T-helper 2 cell treated with Interferon-gamma antibody and Interleukin-4, amounts not matched to agents 100 ng/mL and 5 ng/mL, for 36 hours (primary cell): ENCODE measurements around the gene MICAL2. TPM values are rescaled to one million over a fixed set of nuclear protein-coding genes. Genes with fewer than 3 reads are reported as not detected.

ENCODE experiments used
- intact Hi-C: fragments of 100-400 bp; cut with micrococcal nuclease; formaldehyde crosslinking; loops from one replicate; pipeline ENCODE4 v1.15.1; 2023
- total RNA-seq: library from RNA; stranded (reverse); gene quantifications from 2 replicates; pipeline ENCODE4 v1.2.3, GENCODE V29; 2022

The MICAL2 gene
- total RNA-seq, 1 donor from 2014 or later, result 95.7 TPM

DNA sequence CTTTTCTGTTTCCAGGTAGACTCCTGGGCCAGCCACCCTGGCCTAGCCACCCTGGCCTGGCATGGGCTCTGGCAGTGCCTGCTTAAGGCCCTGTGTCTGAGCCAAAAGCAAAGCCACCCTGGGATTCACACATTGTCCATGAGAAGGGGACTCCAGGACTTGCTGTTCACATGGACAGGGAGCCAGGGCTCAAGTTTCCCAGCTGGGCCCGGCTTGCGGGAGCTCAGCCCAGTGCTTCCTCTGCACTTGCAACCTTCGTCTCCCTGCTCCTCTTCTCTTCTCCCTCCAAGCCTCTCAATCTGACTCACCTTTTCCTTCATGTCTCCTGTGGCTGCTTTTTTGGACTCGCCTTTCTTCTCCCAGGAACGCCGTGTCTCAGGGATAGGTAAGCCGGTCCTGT is 130.3 kb downstream of the MICAL2 start:
- intact Hi-C loops, result no loop called here

DNA sequence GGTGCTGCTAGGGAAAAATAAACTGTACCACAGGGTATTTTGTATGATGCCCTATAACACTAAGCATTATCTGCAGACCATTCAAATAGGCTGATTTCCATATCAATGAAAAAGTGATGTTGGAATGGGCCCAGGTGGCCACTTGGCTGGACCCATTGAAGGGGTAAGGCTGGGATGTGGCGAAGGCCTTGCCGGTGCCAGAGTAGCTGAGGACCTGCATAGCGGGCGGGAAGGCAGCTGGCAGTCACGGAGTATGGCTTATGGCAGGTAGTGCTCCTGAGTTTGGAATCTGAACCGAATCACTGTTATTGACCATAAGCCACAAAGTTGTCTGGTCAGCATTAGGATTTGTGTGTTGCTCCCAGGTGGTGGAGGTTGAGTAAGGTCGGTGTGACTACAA is 131.0 kb downstream of the MICAL2 start:
- intact Hi-C loops, result no loop called here

DNA sequence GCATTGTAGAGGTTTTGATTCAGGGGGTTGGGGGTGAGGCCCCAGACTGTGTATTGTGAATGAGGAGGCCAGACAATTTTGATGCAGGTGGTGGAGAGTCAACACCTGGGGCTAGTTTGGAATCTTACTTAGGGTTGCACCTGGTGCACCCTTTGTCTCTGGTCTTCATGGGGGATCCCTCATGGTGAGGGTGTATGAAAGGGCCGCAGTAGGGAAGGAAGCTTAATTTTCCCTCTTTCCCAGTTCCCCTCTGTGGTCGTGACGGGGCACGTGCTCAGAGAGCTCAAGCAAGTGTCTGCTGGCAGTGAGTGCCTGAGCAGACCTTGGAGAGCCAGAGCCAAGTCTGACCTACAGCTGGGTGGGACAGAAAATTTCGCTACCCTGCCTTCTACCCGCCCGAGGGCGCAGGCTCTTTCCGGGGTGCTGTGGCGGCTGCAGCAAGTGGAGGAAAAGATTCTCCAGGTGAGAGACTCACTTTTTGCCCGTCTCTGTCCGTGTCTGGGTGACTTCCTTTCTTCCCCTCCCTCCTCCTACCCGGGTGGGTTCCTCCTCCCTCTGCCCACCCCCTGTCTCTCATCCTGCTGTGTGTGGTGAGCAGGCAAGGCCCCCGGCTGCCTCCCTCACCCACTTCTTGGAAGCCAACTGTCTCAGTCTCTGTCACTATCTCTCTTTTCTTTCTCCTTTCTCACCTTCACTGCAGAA is 131.7 kb downstream of the MICAL2 start:
- intact Hi-C loops, result no loop called here

DNA sequence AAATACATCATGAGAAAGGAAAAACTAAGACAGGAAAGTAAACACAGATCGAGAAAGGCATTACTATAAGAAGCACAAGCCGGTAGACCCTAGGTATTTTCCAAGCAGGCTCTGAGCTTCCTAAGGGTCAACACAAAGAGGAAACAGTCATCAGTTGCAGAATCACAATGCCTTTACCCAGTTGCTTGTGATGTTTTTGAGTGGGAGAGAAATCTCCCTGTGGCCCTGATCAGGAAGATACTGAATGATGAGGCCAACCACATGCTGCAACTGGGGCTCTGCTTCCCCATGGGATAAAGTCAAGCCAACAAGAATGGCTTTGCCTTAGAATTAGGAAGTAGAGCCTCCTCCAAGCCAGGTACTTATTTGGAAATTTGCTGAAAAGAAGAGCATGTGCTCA is 132.6 kb downstream of the MICAL2 start:
- intact Hi-C loops, result no loop called here

DNA sequence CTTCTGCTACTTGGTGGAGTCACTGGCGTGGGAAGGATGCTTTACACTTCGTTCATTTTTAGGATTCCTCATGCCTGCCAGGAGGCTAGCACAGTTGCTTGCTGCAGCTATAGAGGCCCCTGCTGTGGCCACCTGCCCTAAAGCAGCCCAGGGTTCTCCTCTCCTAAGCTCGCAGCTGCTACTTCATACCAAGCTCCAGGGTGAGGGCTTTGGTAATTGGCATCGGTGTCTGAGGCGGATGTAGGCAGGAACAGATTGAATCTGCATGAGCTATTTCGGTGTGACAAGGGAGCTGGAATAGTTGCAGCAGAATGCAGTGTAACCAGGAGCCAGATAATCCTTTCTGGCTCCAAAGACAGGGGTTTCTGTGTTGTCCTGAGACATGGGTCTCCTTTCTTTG is 133.1 kb downstream of the MICAL2 start:
- intact Hi-C loops, result no loop called here

DNA sequence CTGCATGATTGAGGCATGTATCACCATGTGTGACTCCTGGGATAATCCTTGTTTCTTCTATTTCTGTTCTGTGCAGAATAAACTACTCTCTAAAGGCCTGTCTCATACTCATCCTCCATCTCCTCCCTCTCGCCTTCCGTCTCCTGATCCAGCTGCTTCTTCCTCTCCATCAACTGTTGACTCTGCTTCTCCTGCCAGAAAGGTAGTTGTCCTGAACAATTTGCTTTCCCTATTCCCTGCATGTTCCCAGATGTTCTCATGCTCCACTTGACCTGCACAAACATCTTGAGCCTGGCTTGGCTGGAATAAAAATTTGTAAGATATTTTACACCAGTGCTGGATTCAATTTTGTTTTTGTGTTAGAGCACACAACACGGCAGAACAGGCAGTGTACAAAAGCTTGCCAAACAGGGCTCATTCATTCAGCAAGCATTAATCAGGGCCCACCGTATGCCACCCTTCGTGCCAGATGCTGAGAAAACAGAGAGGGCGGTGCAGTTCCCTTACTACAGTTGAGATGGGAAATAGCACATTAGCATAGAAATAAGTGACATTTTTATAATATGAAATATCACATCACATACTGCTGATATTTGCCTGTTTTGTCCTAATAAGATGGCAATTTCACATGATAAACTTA is 133.6 kb downstream of the MICAL2 start:
- intact Hi-C loops, result no loop called here

DNA sequence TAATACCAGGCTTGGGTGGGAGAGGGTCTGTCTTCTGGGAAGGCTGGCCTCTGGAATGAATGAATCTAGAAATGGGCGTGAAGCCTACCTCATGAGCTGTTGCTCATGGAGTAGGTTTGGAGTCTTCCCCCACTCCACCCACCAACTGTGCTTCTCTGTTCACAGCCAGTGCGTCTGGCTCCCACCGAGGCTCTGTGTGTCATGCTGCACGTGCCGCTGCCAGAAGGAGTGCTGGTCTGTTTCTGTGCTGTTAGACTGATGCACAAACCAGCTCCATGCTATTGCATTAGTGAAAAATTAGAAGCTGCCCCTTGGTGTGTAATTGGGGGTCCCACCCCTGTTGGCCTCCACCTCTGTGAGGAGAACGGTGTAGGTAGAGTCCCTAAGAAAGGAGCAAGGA is 134.7 kb downstream of the MICAL2 start:
- intact Hi-C loops, result no loop called here

DNA sequence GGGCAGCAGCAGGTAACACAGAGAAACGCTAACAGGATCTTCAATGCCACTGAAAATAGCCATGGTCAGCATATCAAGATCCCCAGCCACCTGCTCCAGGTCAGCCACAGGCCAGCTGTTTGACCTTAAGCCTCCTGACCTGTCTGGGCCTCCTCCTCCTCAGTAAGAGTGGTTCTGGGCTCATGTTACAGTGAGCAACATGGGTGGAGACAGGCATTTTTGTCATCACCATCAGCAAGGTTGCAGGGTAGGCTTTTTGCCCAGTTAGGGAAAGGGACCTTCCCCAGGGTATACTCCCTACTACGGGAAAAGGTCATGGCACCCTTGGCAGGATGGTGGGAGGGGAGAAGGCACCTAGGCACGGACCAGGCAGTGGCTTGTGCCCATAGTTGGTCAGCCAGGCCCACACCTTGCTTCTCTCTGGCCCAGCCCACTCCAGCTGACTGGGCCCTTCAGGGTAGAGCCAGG is 135.2 kb downstream of the MICAL2 start:
- intact Hi-C loops, result no loop called here

DNA sequence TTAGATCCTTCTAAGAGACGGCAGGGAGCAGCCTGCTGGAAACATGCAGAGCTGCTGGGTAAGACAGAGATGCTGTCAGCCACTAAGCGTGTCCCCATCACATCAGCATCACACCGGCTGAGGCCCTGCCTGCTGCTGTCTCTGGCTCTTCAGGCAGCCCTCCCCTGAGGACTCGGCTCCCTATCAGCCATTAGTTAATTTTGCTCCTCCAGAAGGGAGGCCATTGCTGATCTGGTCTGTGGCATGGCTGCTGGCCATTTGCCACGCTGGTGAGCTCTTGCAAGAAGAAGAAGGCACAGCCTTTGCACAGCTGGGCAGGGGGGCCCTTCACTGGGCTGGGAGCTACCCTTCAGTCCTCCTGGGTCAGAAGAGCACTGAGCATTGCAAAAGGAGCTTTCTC is 135.8 kb downstream of the MICAL2 start:
- intact Hi-C loops, result no loop called here

DNA sequence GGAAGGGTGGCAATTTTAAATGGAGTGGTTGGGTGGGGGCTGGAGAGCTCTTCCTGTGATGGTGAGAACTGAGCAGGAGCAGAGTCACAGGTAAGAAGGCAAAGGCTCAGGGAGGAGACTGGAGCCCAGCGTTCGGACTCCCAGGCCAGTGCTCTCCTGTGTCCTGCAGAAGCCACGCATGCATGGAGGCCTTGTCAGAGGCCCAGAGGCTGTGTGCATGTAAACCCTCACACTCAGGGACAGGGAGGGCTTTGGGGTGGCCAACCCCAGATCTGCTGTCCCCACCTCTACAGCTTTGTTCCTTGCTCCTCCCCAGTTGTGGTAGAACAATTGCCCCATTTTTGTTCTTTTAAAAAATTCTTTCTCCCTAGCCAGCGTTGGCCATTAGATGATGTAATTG is 136.6 kb downstream of the MICAL2 start:
- intact Hi-C loops, result no loop called here

DNA sequence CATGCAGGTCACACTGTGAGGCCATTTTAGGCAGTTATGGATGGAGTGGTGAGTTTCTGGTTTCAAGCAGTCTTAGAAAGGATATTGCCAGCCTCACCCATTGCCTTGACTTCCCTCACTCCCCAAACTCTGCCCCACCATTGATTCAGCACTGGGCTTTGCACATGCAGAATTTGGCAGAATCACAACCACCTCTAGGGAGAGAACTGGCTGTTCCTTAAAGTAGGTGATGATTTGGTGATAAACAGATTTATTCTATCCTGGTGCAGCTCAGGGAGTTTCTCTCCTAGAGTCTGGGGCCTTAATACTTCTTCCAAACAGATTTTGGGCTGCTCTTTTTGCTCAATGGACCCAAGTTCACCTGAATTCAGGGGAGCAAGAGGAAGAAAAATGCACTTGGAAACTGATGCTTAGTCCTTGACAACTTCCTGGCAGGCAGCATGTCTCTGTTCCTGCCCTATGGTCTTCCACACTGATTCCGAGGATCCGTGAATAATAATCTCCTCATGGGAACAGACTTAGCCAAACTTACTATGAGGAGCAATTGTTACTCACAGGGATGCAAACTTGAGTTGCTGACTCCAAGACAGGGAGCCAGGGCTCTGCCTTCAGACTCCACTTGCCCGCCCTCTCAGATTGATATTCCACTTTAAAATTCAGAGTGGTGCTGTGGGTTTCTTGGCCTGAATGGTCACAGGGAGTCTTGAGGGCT is 137.3 kb downstream of the MICAL2 start:
- intact Hi-C loops, result no loop called here

DNA sequence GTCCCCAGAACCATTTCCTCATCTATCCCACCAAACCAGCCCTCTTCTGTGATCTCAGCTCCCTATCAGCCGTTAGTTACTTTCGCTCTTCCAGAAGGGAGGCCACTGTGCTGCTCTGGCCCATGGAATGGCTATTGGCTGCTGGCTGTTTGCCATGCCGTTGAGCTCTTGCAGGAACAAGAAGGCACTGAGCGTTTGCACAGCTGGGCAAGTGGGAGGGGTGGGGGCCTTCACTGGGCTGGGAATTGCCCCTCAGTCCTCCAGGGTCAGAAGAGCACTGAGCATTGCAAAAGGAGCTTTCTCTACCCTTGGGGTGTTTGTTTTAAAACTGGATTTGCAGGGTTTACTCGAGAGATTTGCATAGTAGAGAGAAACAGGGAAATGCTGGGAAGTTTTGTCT is 137.9 kb downstream of the MICAL2 start:
- intact Hi-C loops, result no loop called here

DNA sequence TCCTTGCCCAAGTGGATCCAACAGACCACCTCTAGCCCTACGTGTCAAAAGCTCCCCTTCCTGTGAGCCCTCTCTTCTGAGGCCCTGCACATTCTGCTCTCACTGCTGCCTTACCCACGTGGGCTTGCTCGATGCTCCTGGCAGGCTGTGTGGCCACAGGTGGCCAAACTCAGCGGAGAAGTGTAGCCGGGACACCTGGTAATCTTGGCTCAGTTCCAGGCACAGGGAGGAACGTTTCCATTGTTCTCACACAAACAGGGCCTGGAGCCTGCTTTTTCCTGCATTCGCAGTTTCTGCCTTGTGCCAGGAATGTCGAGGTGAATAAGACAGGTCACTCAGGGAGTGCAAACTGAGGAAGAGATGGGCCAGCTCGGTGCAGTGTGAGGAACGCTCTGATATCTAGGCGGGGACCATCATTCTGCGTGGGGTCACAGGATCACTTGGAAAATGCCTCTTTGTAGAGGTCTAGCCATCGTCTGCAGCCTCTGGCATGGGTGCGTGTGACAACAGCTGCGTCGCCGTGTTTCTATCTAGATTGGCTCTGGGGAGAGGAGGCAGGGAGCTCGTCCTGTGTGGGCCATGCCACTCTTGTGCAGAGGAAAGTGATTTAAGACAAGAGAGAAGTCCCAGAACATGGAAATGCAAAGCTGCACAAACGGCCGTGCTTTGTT is 139.3 kb downstream of the MICAL2 start:
- intact Hi-C loops, result no loop called here

DNA sequence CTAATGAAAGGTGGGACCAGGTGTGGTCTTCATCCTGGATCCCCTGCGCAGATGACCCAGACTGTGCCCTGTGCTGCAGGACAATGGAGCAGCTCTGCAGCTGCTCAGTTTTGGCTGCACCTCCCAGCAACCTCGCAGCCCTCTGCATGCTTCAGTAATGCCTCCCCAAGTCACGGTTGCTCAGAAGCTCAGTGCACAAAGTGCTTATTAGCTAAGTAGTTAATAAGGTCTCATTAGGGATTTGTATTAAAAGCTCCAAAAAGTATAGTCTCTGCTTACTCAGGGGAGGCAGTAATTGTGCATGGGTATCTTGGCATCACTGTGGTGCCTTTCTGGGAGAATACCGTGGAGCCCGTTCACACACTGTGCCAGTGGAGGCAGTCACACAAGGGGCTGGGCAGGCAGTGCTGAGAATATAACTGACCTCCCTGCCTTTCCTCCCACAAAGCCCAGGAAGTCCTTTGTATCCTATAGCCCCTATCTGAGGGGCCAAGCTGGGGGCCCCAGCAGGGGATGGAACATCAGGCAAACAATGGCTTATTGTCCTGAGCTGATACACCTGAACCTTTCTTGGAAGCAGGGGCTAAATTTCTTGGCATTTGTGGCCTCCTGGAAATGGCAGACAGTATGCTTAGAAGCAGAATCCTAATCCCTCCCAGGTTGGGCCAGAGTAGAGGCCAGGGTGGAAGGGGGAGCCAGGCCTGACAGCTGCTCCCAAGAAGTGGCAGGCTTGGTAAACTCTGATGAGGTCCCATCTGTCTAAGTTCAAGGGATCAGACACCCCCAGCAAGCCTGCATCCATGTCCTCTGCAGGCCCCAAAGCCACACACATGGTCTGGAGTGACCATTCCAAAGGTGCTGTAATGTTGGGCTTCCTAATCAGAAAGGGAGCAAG is 141.5 kb downstream of the MICAL2 start:
- intact Hi-C loops, result no loop called here

DNA sequence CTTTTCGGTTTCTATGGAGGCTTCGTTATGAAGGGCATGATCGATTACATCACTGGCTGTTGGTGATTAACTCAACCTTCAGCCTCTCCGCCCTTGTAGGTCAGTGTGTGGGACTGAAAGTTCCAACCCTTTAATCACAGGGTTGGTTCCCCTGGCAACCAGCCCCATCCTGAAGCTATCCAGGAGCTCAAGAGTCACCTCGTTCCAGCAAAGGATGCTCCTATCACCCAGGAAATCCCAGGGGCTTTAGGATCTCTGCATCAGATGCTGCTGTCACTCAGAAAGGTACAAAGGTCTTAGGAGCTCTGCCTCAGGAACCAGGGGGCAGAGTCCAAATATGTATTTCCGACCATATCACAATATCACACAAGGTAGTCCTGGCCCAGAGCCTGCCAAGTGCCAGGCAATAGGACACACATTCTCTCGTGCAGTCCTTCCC is 143.5 kb downstream of the MICAL2 start:
- intact Hi-C loops, result no loop called here

DNA sequence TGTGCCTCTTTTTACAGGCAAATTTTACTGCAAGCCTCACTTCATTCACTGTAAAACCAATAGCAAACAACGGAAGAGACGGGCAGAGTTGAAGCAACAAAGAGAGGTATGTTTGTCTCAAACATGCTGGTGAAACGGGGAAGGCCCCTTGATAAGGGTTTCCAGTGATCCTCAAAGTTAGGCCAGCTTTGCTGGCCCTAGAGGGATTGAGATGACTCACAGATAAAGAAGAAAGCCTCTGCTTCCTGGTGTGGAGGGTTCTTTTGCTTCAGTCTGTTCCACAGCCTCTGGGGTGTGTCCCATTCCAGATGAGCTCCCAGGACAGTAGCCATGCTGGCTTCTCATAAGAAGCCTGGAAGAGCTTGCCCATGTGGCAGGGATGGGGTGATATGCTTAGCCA is 148.1 kb downstream of the MICAL2 start:
- intact Hi-C loops, result no loop called here

DNA sequence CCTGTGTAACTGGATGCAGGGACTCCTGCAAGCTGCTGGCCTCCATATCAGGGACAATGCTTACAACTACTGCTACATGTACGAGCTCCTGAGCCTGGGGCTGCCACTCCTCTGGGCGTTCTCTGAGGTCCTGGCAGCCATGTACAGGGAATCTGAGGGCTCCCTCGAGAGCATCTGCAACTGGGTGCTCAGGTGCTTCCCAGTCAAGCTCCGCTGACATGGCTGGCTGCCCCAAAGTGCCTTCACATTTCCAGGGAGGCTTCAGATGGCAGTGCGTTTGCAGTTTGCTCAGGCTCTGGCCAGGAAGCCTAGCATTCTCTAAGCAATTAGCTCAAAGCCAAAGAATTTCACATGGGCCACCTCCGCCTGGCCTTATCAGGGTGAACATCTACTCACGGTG is 149.6 kb downstream of the MICAL2 start:
- intact Hi-C loops, result no loop called here

DNA sequence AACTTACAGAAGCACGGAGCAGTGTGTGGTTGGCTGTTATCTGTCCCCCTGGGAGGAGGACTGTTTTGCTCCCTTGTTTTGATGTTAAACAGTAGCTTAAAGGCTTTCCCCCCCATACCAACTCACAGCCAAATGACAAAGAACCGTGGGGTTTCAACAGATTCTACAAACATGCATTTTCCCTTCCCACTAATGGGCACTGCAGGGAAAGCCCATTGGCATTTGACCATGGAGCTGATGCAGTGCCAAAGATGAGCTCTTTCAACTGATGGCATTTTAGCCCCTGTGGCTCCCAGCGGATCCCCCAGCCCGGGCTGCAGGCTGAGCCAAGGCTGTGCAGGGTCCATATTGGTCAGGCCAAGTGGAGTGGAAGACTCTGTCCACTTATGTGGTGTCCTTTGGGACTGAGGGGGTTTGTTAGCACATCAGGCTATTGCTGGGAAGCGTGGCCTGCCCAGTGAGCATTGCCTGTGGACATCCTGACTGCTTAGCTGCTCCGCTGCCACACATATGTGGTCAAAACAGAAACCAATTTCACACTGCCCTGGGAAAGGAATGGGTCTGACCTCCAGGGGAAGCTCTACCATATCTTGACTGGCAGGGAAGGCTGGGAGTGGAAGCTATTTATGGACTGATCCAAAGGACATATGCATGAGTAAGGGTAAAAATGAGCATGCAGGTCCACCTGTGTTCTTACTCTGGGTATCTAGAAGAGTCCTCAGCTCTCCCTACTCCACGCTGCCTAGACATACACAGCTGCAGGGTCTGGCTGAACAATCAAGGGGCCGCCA is 150.5 kb downstream of the MICAL2 start:
- intact Hi-C loops, result no loop called here

DNA sequence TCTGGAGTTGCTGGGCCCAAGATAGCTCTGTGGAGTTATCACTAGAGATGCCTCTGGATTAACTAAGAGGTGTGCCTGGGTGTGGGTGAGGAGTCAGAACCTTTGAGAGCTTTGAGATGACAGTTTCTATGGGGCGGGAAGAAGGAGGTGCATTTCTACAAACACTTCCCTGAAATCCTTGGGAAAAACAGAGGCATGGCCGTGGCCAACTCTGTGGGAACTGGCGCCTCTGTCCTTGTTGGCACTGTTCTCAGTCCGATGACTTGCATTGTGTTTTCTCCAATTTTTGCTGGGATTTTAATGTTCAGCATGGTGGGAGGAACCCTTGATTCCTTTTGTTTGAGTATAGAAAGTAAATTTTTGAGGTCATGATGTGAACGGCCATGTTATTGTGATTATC is 151.2 kb downstream of the MICAL2 start:
- intact Hi-C loops, result no loop called here

DNA sequence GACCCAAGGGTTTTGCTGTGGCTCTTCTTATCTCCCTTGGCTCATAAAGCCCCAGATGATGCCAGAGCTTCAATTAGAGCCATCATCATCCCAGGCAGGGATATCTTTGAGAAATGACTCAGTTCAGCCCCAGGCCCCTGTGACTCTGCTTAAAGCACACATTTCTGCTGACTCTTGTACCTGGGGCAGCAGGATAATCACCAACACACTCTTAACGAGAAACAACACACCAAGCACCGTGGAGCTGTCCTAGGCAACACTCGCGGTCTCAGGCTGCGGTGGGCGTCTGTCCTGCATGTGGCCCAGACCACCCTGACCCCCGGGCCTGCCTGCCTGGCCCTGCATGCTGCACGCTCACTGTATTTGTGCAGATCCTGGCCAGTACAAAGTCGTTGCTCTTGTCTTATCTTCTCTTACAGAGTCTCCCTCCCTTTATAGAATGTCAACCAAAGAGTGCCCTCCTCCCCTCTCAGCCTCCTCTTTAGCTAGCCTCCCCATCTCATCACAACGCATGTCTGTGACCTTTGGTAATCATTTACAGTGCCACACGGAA is 152.8 kb downstream of the MICAL2 start:
- intact Hi-C loops, result no loop called here
